GM13977 (cell line): ENCODE results near the gene MISP.

ENCODE experiments used
- DNase-seq: peaks from one replicate; pipeline ENCODE4 v3.0.0; 2012; ENCODE audit warnings: low spot score
- CTCF ChIP-seq: IDR thresholded peaks from 2 replicates; pipeline ENCODE4 v1.5.1; 2012; ENCODE audit warnings: mild to moderate bottlenecking, control low read depth; ENCODE audit not compliant: insufficient read depth; ENCODE audit errors: extremely low read depth, missing control alignments
- in situ Hi-C: fragments of 300-500 bp; cut with MboI; formaldehyde crosslinking; loops from one replicate; pipeline ENCODE4 v1.12.0; 2022; ENCODE audit warnings: low sequenced_read_pairs, low pct_unique_long_range_greater_than_20kb, mixed read lengths, inconsistent platforms; ENCODE audit not compliant: unreplicated experiment

MISP gene

GRCh38 chr19:764301-764700 lies 13.4 kb downstream of the MISP start:
- in situ Hi-C loops, result no loop called here
- no peak for DNase-seq
- no peak for TF ChIP-seq CTCF

GRCh38 chr19:765179-765738 lies 14.3 kb downstream of the MISP start:
- TF ChIP-seq CTCF, result no peak
- in situ Hi-C loops, result no loop called here
- no peak for DNase-seq

- DNase-seq, result no peak
- TF ChIP-seq CTCF, result no peak
- in situ Hi-C loops, result no loop called here
These were observed 17.5 kb downstream of the MISP start for GRCh38 chr19:768424-768823.

GRCh38 chr19:769616-770015 lies 18.7 kb downstream of the MISP start:
- in situ Hi-C loops, result no loop called here
- DNase-seq, result no peak
- no peak for TF ChIP-seq CTCF

- peak; percentile 60 for TF ChIP-seq CTCF
- peak; percentile 79 for DNase-seq
- in situ Hi-C loops, result no loop called here
These were observed 20.4 kb downstream of the MISP start for GRCh38 chr19:771332-771785.

- in situ Hi-C loops, result no loop called here
- DNase-seq, result no peak
- no peak for TF ChIP-seq CTCF
These were observed 21.2 kb downstream of the MISP start for GRCh38 chr19:772063-772462.
